Parathyroid adenoma (tissue), 2 donors: ENCODE results near the gene UFC1.

Experiments
- H2AFZ ChIP-seq: fragments of 300-600 bp; sonication (generic); one replicate; pipeline ENCODE4 v1.7.0; 2017; ENCODE audit warnings: antibody characterized with exemption, mild to moderate bottlenecking
- H3K27ac ChIP-seq: fragments of 300-600 bp; sonication (generic); one replicate; pipeline ENCODE4 v1.7.0; 2017
- H3K27me3 ChIP-seq: fragments of 300-600 bp; sonication (generic); one replicate; pipeline ENCODE4 v1.7.0; 2017; ENCODE audit warnings: low read length; ENCODE audit not compliant: control insufficient read depth, insufficient read depth
- H3K36me3 ChIP-seq: fragments of 300-600 bp; sonication (generic); one replicate; pipeline ENCODE4 v1.7.0; 2017; ENCODE audit warnings: low read length; ENCODE audit not compliant: control insufficient read depth, insufficient read depth
- H3K4me1 ChIP-seq: fragments of 300-600 bp; sonication (generic); one replicate; pipeline ENCODE4 v1.7.0; 2017; ENCODE audit warnings: control low read depth
- H3K4me2 ChIP-seq: fragments of 300-600 bp; sonication (generic); one replicate; pipeline ENCODE4 v1.7.0; 2017; ENCODE audit warnings: low read length
- H3K4me3 ChIP-seq: fragments of 300-600 bp; sonication (generic); one replicate; pipeline ENCODE4 v1.7.0; 2017; ENCODE audit warnings: low read depth, low read length
- H3K79me2 ChIP-seq: fragments of 300-600 bp; sonication (generic); one replicate; pipeline ENCODE4 v1.7.0; 2017; ENCODE audit warnings: control low read depth
- H3K9ac ChIP-seq: fragments of 300-600 bp; sonication (generic); one replicate; pipeline ENCODE4 v1.7.0; 2017; ENCODE audit warnings: mild to moderate bottlenecking
- H3K9me3 ChIP-seq: fragments of 300-600 bp; sonication (generic); one replicate; pipeline ENCODE4 v1.7.0; 2017; ENCODE audit warnings: low read length; ENCODE audit not compliant: control insufficient read depth
- TF ChIP-seq, protein P1 (sequence below): fragments of 300-600 bp; sonication (generic); IDR thresholded peaks from one replicate; pipeline ENCODE4 v1.7.0; 2017; ENCODE audit warnings: antibody characterized with exemption, mild to moderate bottlenecking
- donor health status: primary hyperparathyroidism.

Gene UFC1

DNA sequence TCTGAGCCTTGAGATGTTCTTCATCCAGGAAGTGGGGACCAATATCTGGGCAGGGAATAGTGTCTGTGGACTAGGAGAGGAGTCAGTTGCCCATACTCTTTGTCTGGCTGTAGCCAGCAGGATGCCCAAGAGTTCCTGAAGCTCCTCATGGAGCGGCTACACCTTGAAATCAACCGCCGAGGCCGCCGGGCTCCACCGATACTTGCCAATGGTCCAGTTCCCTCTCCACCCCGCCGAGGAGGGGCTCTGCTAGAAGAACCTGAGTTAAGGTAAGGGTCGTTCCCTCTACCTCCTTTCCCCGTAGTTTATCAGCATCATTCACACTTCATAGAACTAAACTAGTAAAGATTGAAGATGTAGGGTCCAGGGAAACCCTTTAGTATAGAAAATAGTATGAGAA lies 9.0 kb downstream of the UFC1 start:
- TF ChIP-seq, protein P1, sequence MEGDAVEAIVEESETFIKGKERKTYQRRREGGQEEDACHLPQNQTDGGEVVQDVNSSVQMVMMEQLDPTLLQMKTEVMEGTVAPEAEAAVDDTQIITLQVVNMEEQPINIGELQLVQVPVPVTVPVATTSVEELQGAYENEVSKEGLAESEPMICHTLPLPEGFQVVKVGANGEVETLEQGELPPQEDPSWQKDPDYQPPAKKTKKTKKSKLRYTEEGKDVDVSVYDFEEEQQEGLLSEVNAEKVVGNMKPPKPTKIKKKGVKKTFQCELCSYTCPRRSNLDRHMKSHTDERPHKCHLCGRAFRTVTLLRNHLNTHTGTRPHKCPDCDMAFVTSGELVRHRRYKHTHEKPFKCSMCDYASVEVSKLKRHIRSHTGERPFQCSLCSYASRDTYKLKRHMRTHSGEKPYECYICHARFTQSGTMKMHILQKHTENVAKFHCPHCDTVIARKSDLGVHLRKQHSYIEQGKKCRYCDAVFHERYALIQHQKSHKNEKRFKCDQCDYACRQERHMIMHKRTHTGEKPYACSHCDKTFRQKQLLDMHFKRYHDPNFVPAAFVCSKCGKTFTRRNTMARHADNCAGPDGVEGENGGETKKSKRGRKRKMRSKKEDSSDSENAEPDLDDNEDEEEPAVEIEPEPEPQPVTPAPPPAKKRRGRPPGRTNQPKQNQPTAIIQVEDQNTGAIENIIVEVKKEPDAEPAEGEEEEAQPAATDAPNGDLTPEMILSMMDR, result no peak
- Histone ChIP-seq H3K9ac (no peak overlapping the region), H3K27ac (no peak overlapping the region), H3K36me3 (no peaks in the 10 kb centered on the region), H3K9me3 (no peaks in the 10 kb centered on the region), H3K27me3 (no peaks in the 10 kb centered on the region), H3K79me2 (peaks cover 4% of the 10 kb centered on the region), H3K4me3 (no peak overlapping the region), H2AFZ (no peak overlapping the region), H3K4me2 (no peak overlapping the region), H3K4me1 (no peaks in the 10 kb centered on the region)

DNA sequence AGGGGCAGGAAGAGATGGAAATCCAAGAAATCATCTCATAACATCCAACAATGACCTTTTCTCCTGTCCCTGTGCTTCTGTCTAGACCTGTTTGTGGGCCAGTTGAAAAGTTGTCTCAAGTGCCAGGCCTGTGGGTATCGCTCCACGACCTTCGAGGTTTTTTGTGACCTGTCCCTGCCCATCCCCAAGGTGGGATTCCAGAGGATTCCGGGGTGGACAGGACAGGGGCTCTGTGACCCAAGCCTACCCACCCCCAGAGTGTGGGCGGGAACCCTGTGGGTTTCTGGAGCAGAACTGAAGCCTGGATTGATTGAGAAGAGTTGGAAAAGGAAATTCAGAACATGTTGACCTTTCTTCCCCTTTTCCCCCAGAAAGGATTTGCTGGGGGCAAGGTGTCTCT lies 10.0 kb downstream of the UFC1 start:
- Histone ChIP-seq H3K4me2 (no peak overlapping the region), H3K27ac (no peak overlapping the region), H3K79me2 (peaks cover 4% of the 10 kb centered on the region), H3K36me3 (no peaks in the 10 kb centered on the region), H3K4me1 (no peaks in the 10 kb centered on the region), H3K9ac (no peak overlapping the region), H3K9me3 (no peaks in the 10 kb centered on the region), H2AFZ (no peak overlapping the region), H3K27me3 (no peaks in the 10 kb centered on the region), H3K4me3 (no peak overlapping the region)
- TF ChIP-seq, protein P1, result no peak

DNA sequence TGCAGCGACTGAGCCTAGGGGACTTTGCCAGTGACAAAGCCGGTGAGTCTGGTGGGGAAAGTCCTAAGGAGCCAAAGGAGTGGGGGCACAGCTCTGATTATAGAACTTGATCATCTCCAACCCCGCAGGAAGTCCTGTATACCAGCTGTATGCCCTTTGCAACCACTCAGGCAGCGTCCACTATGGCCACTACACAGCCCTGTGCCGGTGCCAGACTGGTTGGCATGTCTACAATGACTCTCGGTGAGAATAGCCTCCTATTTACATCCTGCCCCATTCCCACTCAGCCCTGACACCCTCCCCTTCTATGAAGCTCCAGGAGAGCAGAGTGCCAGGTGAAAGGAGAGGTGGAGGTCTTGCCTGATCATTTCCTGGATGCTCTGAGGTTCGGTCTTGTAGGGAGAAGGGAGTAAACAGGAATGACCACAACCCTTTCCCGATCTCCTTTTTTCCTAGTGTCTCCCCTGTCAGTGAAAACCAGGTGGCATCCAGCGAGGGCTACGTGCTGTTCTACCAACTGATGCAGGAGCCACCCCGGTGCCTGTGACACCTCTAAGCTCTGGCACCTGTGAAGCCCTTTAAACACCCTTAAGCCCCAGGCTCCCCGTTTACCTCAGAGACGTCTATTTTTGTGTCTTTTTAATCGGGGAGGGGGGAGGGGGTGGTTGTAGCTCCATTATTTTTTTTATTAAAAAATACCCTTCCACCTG lies 11.3 kb downstream of the UFC1 start:
- Histone ChIP-seq H3K36me3 (no peaks in the 10 kb centered on the region), H3K4me1 (no peaks in the 10 kb centered on the region), H3K79me2 (no peaks in the 10 kb centered on the region), H3K9ac (no peak overlapping the region), H3K9me3 (no peaks in the 10 kb centered on the region), H3K27ac (peak overlapping the region; percentile 93), H2AFZ (no peak overlapping the region), H3K4me2 (peak overlapping the region; percentile 80), H3K27me3 (no peaks in the 10 kb centered on the region), H3K4me3 (peak overlapping the region; percentile 89)
- TF ChIP-seq, protein P1, result no peak

DNA sequence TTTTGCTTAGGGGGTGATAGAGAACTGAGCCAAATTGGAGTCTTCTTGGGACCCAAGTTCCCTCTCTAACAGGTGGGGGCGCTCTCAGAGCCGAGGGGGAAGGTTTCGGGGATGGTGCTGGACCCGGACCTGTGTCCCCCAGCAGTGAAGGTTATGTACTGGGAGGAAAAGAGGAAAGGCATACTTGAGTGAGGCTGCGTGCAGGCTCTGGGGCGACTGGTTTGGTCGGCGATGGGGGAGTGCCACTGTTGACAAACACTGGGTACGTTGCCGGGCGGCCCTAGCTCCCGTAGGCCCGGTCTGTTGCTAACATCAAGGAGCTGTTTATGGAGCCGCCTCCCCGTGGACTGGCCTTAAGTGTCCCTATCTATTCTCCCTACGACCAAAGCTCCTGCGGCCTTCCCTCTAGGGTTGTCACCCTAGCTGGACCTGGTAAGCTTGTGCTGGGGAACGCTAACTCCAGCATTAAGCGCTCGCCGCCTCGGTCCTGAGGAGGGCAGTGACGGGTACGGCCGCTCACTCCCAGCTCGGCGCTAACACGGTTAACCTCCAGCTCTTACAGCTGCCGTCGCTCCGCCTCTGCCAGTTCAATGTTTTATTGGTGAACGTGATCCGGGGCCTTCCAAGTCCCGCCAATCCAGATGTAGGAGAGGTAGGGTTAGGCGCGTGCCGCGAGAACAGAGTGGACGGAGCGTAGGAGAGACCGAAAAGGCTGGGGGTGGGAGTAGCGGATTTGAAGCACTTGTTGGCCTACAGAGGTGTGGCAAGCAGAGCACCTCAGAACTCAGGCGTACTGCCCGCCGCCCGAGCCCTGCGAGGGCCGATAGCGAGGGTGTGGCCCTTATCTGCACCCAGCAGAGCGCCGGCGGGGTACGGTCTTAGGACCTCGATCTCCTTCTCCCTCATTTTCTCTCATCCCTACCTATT lies 12.2 kb downstream of the UFC1 start, which contains the start of gene PPOX:
Gene PPOX, plus strand, starts transcription at position 685 of the 927 bp plus-strand sequence. CDS start 422 bp downstream, outside the sequence.
- TF ChIP-seq, protein P1, result peak; percentile 29
- Histone ChIP-seq H3K4me2 (peak within 1 kb of the TSS; percentile 80), H2AFZ (peak within 1 kb of the TSS; percentile 77), H3K4me1 (no peaks in the 10 kb centered on the region), H3K27me3 (no peaks in the 10 kb centered on the region), H3K36me3 (no peaks in the 10 kb centered on the region), H3K79me2 (no peaks in the 10 kb centered on the region), H3K9ac (peak within 1 kb of the TSS; percentile 21), H3K27ac (peak within 1 kb of the TSS; percentile 93), H3K4me3 (peak within 1 kb of the TSS; percentile 89), H3K9me3 (no peaks in the 10 kb centered on the region)
